ENCODE measurements around the gene TSPAN5. TPM values are rescaled to one million over a fixed set of nuclear protein-coding genes. Genes with fewer than 3 reads are reported as not detected.

TSPAN5 gene
- polyA plus RNA-seq, 1 donor (not counting 4 experiments of a cell fraction or from before 2014, with no cell fraction given): 45.5 TPM

- FAIRE-seq (no peak), DNase-seq (ENCODE audit: low read depth, low spot score) (no peak)
- Histone ChIP-seq H3K36me3 (ENCODE audit: control insufficient read depth in 2 of 2, extremely low read depth in 1 of 2, insufficient read depth in 2 of 2, low read length in 2 of 2) (no peaks in the 10 kb centered on the region), H3K4me1 (ENCODE audit: control insufficient read depth, extremely low read depth, insufficient read depth, low read length) (peaks cover 66% of the 10 kb centered on the region), H2AFZ (ENCODE audit: control insufficient read depth, low read length) (no peak overlapping the region), H3K9me3 (ENCODE audit: control insufficient read depth, low read depth, low read length) (no peaks in the 10 kb centered on the region), H3K79me2 (ENCODE audit: control insufficient read depth, insufficient read depth, low read length) (peaks cover 66% of the 10 kb centered on the region), H3K4me2 (ENCODE audit: control insufficient read depth, extremely low read depth, insufficient read depth, low read depth, low read length) (no peak overlapping the region), H3K27me3 (ENCODE audit: control insufficient read depth, extremely low read depth, insufficient read depth, low read length) (no peaks in the 10 kb centered on the region), H3K27ac (ENCODE audit: control insufficient read depth, insufficient read depth, low read length) (no peak overlapping the region), H3K9ac (ENCODE audit: control insufficient read depth, extremely low read depth, insufficient read depth, low read length) (no peak overlapping the region), H3K9me1 (ENCODE audit: control insufficient read depth, extremely low read depth, insufficient read depth, low read length) (no peaks in the 10 kb centered on the region), H3K4me3 (ENCODE audit: control insufficient read depth in 2 of 3, extremely low read depth in 1 of 3, insufficient read depth in 2 of 3, low read depth in 1 of 3, low read length in 3 of 3) (no peak overlapping the region), H4K20me1 (ENCODE audit: control insufficient read depth, extremely low read depth, insufficient read depth, low read length) (no peaks in the 10 kb centered on the region)
- TF ChIP-seq EZH2 (IDR thresholded peaks at IDR 0.05; ENCODE audit: low read length) (no peak), CTCF (optimal IDR thresholded peaks at IDR 0.05 in 1 of 3, IDR thresholded peaks at IDR 0.05 in 1 of 3, conservative IDR thresholded peaks at IDR 0.05 in 1 of 3; ENCODE audit: extremely low read depth in 1 of 3, insufficient read depth in 2 of 3, low read length in 3 of 3) (no peak)
- dilution Hi-C loops (cut with MboI; ENCODE audit: extremely low pct_ligation_motif_present, low sequenced_read_pairs): no loop called here
Measured at GRCh38 chr4:98519268-98519977, 139.0 kb downstream of the TSPAN5 start.

- H3K4me1 ChIP-seq (ENCODE audit: control insufficient read depth, extremely low read depth, insufficient read depth, low read length): peaks cover 60% of the 10 kb centered on the region
- no peaks in the 10 kb centered on the region for H3K9me3 ChIP-seq (ENCODE audit: control insufficient read depth, low read depth, low read length)
- FAIRE-seq (no peak), DNase-seq (ENCODE audit: low read depth, low spot score) (no peak)
- H3K9me1 ChIP-seq (ENCODE audit: control insufficient read depth, extremely low read depth, insufficient read depth, low read length): no peaks in the 10 kb centered on the region
- peaks cover 0 to 1% of the 10 kb centered on the region in 2 experiments for H3K36me3 ChIP-seq (ENCODE audit: control insufficient read depth in 2 of 2, extremely low read depth in 1 of 2, insufficient read depth in 2 of 2, low read length in 2 of 2)
- no peak overlapping the region for H2AFZ ChIP-seq (ENCODE audit: control insufficient read depth, low read length)
- no peak overlapping the region for H3K27ac ChIP-seq (ENCODE audit: control insufficient read depth, insufficient read depth, low read length)
- no peaks in the 10 kb centered on the region for H4K20me1 ChIP-seq (ENCODE audit: control insufficient read depth, extremely low read depth, insufficient read depth, low read length)
- peaks cover 63% of the 10 kb centered on the region for H3K79me2 ChIP-seq (ENCODE audit: control insufficient read depth, insufficient read depth, low read length)
- no peak overlapping the region for H3K9ac ChIP-seq (ENCODE audit: control insufficient read depth, extremely low read depth, insufficient read depth, low read length)
- H3K4me2 ChIP-seq (ENCODE audit: control insufficient read depth, extremely low read depth, insufficient read depth, low read depth, low read length): no peak overlapping the region
- H3K27me3 ChIP-seq (ENCODE audit: control insufficient read depth, extremely low read depth, insufficient read depth, low read length): no peaks in the 10 kb centered on the region
- dilution Hi-C loops (cut with MboI; ENCODE audit: extremely low pct_ligation_motif_present, low sequenced_read_pairs): no loop called here
- TF ChIP-seq CTCF (optimal IDR thresholded peaks at IDR 0.05 in 1 of 3, IDR thresholded peaks at IDR 0.05 in 1 of 3, conservative IDR thresholded peaks at IDR 0.05 in 1 of 3; ENCODE audit: extremely low read depth in 1 of 3, insufficient read depth in 2 of 3, low read length in 3 of 3) (no peak), EZH2 (IDR thresholded peaks at IDR 0.05; ENCODE audit: low read length) (no peak)
- no peak overlapping the region for H3K4me3 ChIP-seq (ENCODE audit: control insufficient read depth in 2 of 3, extremely low read depth in 1 of 3, insufficient read depth in 2 of 3, low read depth in 1 of 3, low read length in 3 of 3)
Measured at GRCh38 chr4:98518559-98519267, 139.7 kb downstream of the TSPAN5 start.
